HG03064 (cell line): ENCODE results near the gene TFR2.

ENCODE experiments used
- ATAC-seq: cut with Tn5 transposase; IDR thresholded peaks from one replicate; pipeline ENCODE4 v1.9.1; 2021; ENCODE audit warnings: low read depth; ENCODE audit not compliant: unreplicated experiment

The TFR2 gene

DNA sequence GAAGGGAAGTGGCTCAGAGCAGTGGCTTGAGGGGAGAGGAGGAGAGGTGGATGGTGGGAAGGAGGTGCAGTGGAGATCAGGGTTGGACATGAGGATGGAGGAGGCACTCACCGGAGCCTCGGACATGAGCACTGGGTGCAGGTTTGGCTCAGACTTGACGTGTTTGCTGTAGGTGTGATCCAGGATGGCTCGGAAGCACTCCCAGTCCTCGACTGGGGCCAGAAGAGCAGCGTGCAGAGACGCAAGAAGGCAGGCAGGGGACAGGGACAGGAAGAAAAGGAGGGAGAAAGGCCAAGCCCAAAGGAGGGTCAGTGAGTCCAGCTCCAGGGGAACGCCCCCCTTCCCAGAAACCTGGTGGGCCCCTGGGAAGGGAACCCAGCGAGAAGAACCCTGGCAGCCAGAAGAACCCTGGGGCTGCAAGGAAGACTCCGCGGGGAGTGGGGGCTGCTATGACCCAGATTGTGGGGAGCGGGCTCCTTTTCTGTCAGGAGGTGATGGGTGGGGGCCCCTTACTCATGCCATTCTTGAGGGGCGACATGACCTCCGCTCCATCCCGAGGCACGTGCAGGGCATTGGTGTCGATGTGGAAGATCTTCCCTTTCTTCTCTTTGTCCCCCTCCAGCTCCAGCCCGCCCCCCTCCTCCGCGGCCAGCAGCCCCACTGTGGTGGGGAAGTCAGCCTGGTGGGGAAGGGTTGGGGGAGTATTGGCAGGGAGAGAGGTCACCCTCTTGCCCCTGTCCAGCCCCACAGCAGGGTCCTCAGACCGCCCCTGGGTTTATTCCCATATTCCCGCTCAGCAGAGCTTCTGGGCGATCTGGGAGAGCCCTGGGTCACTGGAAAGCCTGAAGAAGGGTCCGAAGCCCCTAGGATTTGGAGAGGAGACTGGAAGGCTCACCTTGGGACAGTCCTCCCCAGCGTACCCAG, 13.8 kb upstream of the TFR2 start:
- ATAC-seq = no peak

DNA sequence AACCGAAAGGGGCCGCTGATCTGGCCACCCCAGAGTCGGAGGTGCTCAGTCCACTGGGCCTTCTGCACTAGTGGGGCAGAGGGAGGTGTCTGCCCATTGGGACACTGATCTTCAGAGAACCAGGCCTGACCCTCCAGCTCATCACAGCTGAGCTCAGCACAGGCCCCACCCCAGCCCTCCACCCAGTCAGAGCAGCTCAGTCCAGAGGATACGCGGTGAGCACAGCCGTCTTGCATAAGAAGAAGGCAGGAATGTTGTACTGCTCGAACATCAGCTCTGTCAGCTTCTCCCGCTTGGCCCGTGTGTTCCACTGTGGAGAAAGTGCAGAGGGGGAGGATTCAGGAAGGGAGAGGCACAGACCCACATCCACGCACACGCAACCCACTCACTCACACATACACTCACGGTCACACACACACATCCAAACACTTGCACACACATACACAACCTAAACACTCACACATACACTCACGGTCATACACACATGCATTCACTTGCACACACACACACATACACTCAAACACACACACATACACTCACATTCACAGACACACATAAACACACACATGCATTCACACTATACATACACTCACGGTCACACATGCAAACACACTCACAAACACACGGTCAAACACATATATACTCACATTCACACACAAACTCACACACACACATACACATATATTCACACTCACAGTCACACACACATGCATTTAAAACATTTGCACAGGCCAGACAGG, 8.6 kb upstream of the TFR2 start:
- ATAC-seq = no peak

DNA sequence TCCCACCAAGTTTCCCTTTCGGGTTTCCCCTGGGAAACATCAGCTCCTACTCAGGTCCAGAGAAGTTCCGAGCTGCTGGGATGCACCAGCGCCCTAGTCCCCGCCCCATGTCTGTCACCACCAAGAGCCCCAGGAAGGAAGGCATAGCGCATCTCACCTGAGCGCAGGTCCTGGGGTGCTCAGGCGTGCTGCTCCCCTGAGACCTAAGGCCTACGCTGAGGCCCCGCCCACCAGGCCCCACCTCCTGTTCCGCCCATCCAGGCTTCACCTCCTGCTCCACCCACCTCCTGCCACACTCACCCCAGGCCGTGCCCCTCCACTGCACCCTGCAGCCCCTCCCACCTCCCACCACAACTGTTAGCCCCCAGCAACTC, 1.2 kb upstream of the TFR2 start:
- ATAC-seq = no peak

GRCh38 chr7:100641860-100642533, 645 bp upstream of the TFR2 start:
- ATAC-seq = no peak

DNA sequence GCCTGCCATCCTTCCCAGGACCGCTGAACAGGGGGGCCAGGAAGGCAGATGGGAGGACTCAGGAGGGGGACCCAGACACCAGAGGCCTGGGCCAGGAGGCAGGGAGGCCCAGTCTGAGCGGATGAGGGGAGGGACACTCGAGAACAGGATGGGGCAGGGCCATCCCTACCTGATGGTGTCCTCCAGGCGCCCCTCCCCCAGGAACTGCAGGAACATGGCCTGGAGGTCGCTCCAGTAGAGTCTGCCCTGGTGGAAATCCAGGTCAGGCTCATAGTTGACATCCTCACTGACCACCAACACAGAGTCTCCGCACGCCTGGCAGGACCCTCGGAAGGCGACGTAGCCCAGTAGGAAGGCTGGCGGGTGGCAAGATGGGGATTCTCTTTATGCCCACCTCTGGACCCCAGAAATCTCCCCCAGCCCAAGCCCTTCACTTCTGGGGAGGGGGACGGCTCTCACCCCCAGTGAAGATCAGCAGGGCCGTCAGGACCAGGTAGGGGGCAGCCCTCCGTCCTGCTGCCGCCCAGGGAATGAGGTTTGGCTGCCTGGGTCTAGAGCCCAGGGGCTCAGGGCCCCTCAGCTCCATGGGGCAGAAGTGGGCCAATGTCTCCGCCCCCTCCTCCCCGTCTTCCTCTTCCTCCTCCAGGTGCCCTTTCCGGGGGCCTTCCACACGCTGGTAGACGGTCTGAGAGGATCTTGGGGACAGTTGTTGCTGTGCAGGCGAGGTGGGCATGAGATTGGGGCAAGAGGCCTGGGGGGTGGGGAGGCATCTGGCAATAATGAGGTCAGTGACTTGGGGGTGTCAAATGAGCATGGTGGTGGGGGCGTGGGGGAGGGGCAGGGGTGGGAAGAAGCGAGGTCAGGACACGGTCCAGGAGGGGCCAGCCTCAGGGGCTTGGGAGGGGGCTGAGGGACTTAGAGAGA, 573 bp downstream of the TFR2 start:
- no peak for ATAC-seq

- no peak for ATAC-seq
Measured at GRCh38 chr7:100639995-100640516, 1.3 kb downstream of the TFR2 start.

GRCh38 chr7:100632951-100633717, 8.2 kb downstream of the TFR2 start:
- no peak for ATAC-seq

DNA sequence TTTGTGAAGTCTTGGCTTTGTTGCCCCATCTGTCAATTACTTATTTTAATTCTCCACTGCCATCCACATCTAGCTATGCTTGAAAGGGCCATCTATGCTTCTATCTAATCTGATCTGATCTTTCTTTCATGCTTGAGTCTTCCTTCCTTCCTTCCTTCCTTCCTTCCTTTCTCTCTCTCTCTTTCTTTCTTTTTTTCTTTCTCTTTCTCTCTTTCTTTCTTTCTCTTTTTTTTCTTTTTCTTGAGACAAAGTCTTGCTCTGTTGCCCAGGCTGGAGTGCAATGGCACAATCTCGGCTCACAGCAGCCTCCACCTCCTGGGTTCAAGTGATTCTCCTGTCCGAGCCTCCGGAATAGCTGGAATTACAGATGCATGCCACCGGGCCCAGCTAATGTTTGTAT, 11.3 kb downstream of the TFR2 start:
- ATAC-seq = no peak

GRCh38 chr7:100629117-100629716, 12.1 kb downstream of the TFR2 start:
- no peak for ATAC-seq

- ATAC-seq = no peak
Measured at GRCh38 chr7:100627238-100627549, 14.2 kb downstream of the TFR2 start.

DNA sequence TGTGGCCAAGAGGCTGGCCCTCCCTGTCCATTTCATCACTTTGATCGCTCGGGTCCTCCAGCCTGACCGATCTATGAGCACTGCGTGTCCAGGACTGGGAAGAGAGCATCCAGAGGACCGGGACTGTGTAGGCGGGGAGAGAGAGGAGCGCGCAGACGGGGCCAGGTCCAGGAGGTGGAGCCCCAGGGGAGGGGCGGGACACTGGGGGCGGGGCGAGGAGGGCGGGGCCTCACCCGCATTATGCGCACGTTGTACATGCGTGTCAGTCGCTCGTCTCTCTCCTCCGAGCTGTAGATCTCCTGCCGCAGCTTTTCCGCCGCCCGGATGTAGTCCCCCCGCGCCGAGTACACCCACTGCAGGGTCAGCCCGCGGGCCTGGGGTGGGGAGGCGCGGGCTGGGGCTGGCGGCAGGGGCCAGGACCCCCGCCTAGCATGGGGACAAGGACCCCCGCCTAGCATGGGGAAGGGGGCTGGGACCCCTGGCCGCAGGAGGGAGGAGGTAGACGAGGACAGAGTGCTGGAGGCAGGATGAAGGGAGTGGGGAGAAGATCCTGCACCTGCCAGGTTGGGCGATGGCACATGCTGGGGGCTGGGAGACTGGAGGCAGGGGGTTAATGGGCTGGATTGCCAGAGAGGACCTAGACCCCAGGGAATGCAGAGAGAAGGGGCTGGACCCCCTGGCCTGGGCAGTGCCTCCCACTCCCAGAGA, 14.7 kb downstream of the TFR2 start:
- peak; percentile 76 for ATAC-seq

GRCh38 chr7:100626055-100626454, 15.3 kb downstream of the TFR2 start:
- no peak for ATAC-seq

GRCh38 chr7:100623951-100624824, 17.2 kb downstream of the TFR2 start:
- ATAC-seq = no peak

DNA sequence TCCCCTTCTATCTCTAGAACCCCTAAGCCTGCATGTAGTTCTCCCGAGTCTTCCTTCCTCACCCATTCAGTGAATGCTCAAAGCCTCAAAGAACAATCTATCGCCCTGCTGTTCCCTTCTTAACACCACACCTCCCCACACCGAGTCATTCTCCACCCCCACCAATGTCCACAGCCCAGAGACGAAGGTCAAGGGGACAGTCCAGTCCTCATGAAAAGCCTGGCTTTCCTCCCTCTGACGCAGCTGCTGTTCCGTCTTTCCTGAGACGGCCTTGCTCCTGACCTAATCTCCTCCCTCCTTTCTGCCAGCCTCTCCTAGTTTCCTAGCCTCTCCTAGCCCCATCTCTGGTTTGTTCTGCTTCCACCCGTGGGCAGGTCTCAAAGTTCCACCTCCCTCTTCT, 19.8 kb downstream of the TFR2 start:
- no peak for ATAC-seq

GRCh38 chr7:100620804-100621203, 20.5 kb downstream of the TFR2 start:
- ATAC-seq = no peak

DNA sequence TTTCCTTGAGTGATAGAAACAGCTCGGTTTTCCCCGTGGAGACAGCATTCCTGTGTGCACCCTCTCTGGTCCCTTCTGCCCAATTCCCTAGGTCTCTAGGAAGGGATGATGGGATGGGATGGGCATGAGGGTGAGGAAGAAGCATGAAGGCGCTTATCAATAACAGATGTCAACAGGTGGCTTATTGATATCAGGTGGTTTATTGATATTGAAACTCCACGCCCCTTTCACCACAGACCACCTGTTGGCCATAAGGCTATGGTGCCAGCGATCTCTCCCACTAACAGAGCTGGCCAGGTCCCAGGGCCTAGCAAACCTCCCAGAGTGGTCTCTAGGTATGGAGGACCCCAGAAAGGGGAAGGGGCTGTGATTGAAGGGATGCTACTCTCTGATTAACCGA, 21.1 kb downstream of the TFR2 start:
- no peak for ATAC-seq

DNA sequence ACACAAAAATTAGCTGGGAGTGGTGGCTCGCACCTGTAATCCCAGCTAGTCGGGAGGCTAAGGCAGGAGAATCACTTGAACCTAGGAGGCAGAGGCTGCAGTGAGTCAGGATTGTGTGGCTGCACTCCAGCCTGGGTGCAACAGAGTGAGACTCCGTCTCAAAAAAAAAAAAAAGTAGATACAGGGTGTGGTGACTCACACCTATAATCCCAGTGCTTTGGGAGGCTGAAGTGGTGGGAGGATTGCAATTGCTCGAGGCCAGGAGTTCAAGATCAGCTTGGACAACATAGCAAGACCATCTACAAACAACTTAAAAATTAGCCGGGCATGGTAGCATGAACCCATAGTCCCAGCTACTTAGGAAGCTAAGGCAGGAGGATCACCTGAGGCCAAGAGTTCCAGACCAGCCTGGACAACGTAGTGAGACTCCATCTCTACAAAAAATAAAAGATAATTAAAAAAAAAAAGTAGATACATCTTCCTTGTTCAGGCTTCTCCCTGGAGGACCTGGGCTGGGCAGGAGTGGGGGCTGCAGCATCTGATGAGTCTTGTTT, 27.0 kb downstream of the TFR2 start:
- ATAC-seq = no peak
